ENCODE data around the gene DPF3.

DPF3 gene

DNA sequence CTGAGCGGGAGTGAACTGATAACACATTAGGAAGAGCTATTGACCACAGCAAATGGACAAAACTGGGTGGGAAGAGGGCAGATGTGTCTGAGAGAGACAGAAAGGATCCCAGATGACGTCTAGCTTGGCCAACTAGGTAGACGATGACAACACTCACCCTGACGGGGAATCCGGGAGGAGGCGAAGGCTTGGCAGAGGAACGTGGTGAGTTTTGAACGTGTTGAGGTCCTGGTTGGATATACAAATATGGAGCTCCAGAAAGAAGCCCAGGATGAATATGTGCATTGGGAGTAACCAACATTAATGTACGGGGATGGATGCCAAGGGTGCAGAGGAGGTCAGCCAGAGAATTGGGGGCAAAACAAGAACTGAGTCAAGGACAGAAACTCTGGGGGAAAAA is 60.7 kb downstream of the DPF3 start:
- DNase-seq: no peak

DNA sequence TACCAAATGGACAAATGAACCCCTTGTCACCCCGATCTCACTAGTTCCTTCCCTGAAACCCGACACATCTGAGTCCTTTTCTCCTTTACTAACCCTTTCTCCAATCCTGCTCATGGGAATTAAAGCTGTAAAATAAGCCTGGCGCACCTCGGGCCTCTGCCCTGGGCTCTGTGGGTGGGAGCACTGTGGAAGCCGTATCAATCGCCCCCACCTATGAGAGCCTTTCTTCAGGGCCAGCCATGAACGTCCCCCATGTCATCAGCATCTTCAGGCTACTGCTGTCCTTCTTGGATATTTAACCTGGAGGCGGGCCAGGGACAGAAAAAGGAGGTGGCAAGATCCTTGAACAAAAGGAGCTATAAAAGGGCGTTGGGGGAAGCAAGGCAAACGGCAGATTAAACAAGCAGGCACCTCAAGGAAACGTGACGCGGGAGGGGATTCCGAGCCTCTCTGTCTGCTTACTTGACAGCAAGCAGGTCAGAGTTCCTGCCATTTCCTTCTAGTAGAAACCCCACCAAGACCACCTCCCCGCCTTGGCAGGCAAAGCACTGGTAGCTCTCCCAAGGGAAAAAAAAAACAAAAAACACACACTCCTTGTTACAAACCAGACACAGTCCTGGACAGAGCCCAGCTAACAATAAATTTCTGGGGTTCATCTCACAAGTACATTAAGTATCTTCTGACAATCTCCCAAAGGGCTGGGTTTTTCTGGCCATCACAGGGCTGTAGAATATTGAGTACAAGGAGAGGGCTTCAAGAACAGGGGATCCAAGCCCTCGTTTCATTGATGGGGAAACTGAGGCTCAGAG is 62.9 kb downstream of the DPF3 start:
- DNase-seq: no peak

DNA sequence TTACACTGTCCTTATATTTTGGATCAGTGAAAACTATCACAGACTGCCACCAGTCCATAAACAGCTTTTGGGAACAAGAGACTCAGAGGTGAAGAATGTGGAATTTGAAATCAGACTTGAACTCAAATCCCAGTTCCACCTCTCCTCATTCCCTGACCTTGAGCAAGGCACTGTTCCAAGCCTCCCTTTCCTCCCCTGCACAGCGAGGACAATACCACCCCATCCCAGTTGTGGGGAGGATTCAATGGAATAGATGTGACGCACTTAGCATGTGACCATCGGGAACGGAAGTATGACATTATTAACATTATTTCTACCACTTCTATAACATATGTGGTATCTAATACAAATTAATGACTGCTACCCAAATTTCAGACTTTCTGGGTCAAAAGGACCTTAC is 63.5 kb downstream of the DPF3 start:
- no peak for DNase-seq

DNA sequence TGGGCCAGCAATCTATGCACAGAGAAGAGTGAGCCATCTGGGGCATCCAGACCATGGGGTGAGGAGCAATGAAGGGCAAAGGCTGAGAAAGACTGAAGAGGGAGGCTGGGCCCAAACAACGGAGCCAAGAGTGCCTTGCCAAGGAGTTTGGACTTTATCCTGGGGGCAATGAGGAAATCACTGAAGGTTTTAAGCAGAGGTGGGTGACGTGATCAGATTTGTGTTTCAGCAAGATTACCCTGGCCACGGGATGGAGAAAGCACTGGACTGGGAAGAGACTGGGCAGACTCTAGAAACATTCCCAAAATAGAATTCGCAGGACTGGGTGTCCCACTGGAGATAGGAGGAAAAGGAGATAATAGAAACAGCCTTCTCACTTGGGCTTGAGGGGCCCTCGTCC is 65.3 kb downstream of the DPF3 start:
- no peak for DNase-seq

- DNase-seq: no peak
These were observed 67.9 kb downstream of the DPF3 start for GRCh38 chr14:72826039-72826438.

GRCh38 chr14:72825486-72825885 is 68.4 kb downstream of the DPF3 start:
- no peak for DNase-seq

DNA sequence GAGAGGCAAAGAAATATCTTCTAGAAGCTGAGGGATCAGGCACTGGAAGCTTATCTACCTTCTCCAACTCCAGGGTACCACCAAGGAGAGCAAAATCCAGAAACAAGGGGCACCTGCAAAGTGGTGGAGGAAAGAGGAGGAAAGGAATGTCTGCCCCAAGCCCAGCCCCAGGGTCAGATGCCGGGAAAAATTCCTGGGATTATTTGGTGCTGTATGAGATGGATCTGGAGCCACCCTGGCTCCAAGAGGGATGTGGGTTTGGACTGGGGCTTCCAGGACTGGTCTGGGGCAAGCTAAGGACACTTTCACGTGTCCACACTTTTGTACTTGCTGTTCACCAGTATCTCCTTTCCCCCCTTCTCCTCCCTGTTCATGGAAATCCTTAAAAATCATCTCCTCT is 69.8 kb downstream of the DPF3 start:
- no peak for DNase-seq

- DNase-seq: no peak
These were observed 70.8 kb downstream of the DPF3 start for GRCh38 chr14:72822946-72823611.

- no peak for DNase-seq
These were observed 74.9 kb downstream of the DPF3 start for GRCh38 chr14:72818998-72819397.

GRCh38 chr14:72816287-72816686 is 77.6 kb downstream of the DPF3 start:
- DNase-seq: no peak

DNA sequence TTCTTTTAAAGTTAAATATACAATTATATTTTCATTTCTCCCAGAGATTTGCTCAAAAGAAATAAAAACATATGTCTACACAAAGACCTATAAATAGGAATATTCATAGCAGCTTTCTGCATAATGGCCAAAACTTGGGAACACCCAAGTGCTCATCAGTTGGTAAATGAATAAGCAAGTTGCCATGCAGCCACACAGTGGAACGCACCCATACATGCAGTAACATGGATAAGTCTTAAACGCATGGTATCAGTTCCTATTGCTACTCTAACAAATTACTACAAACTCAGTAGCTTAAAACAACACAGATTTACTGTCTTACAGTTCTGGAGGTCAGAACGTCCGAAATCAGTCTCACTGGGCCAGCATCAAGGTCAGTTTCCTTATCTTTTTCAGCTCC is 78.5 kb downstream of the DPF3 start:
- no peak for DNase-seq

GRCh38 chr14:72812292-72812851 is 81.5 kb downstream of the DPF3 start:
- DNase-seq: no peak

GRCh38 chr14:72810201-72810600 is 83.7 kb downstream of the DPF3 start:
- peak; percentile 74 for DNase-seq

DNA sequence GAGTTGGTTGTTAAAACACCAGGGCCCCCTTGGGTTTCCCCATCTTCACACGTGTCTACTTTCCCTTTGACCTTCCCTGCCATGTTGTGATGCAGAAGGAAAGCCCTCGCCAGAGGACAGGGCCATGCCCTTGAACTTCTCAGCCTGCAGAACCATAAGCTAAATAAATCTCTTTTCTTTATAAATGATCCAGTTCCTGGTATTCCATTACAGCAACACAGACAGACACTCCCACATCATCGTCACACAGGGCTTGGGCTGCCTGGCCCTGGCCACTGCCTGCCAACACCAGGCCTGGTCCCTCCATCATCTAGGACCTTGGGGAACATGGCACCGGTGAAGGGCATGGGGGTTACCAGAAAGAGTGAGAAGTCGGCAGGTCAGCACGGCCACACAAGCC is 84.8 kb downstream of the DPF3 start:
- no peak for DNase-seq

- DNase-seq: no peak
These were observed 85.3 kb downstream of the DPF3 start for GRCh38 chr14:72808564-72808963.

GRCh38 chr14:72802588-72802946 is 91.3 kb downstream of the DPF3 start:
- no peak for DNase-seq

- DNase-seq: no peak
These were observed 91.9 kb downstream of the DPF3 start for GRCh38 chr14:72801836-72802587.

- DNase-seq: no peak
These were observed 92.5 kb downstream of the DPF3 start for GRCh38 chr14:72801381-72801812.

GRCh38 chr14:72800848-72801370 is 93.0 kb downstream of the DPF3 start:
- DNase-seq: no peak

GRCh38 chr14:72800296-72800695 is 93.6 kb downstream of the DPF3 start:
- DNase-seq: no peak

GRCh38 chr14:72796935-72797334 is 97.0 kb downstream of the DPF3 start:
- DNase-seq: no peak

- no peak for DNase-seq
These were observed 100.6 kb downstream of the DPF3 start for GRCh38 chr14:72793156-72793939.

All from stimulated activated CD8-positive, alpha-beta memory T cell treated with anti-CD3 and anti-CD28 coated beads, Interleukin-4, amount 100 ng/mL, for 48 hours (primary cell).